PC-3 (cell line): ENCODE data around the gene CLDN18.

Experiments
- CTCF ChIP-seq: fragments of 300-600 bp; sonication (generic); conservative IDR thresholded peaks from 2 replicates; pipeline ENCODE4 v1.5.1; 2017; ENCODE audit warnings: antibody characterized with exemption, low read depth, mild to moderate bottlenecking, low read length
- EZH2 ChIP-seq: fragments of 300-600 bp; sonication (generic); IDR thresholded peaks from one replicate; pipeline ENCODE4 v1.6.1; 2017; ENCODE audit warnings: antibody characterized with exemption, mild to moderate bottlenecking, low read length; ENCODE audit not compliant: unreplicated experiment

- no peak for TF ChIP-seq CTCF
- no peak for TF ChIP-seq EZH2
Measured at GRCh38 chr3:138019281-138020069, 9.5 kb downstream of the CLDN18 start.
